Liver (tissue), 3 donors: ENCODE data around the gene MUS81.

Experiments
- ATF3 ChIP-seq: IDR thresholded peaks from 2 replicates; pipeline ENCODE4 v1.6.1; 2016; ENCODE audit warnings: antibody characterized with exemption
- CTCF ChIP-seq: fragments of 150-350 bp; IDR thresholded peaks from 2 replicates; pipeline ENCODE4 v1.5.1; 2017; ENCODE audit warnings: improper control_type of control experiment, low read depth, low read length; ENCODE audit not compliant: missing input control
- EGR1 ChIP-seq, 2 donors: IDR thresholded peaks; 2 replicates each; pipeline ENCODE4 v1.6.1; 2016 to 2018; ENCODE audit warnings: antibody characterized with exemption in 2 of 2, low read depth in 2 of 2
- GABPA ChIP-seq, 2 donors: IDR thresholded peaks in 1 of 2; conservative IDR thresholded peaks in 1 of 2; 2 replicates each; pipeline ENCODE4 v1.6.1; 2016; ENCODE audit warnings: antibody characterized with exemption in 2 of 2, mild to moderate bottlenecking in 1 of 2, moderate library complexity in 1 of 2
- MAX ChIP-seq: IDR thresholded peaks from 2 replicates; pipeline ENCODE4 v1.6.1; 2016; ENCODE audit warnings: antibody characterized with exemption
- RAD21 ChIP-seq, 2 donors: IDR thresholded peaks; 2 replicates each; pipeline ENCODE4 v1.6.1; 2016; ENCODE audit warnings: antibody characterized with exemption in 2 of 2, mild to moderate bottlenecking in 2 of 2
- SP1 ChIP-seq: IDR thresholded peaks from 2 replicates; pipeline ENCODE4 v1.6.1; 2018; ENCODE audit warnings: antibody characterized with exemption, mild to moderate bottlenecking
- donor health status: healthy.
- donor health status: healthy.

- TF ChIP-seq MAX (no peak), CTCF (no peak), GABPA (IDR thresholded peaks at IDR 0.05 in 1 of 2, conservative IDR thresholded peaks at IDR 0.05 in 1 of 2) (no peak), RAD21 (IDR thresholded peaks at IDR 0.05) (no peak), SP1 (no peak), ATF3 (no peak), EGR1 (IDR thresholded peaks at IDR 0.05; ENCODE audit: low read depth in 2 of 2) (no peak)
Observed at GRCh38 chr11:65896034-65896999, 36.1 kb downstream of the MUS81 start.
